Measurements from ENCODE around the gene OSBPL8.

The OSBPL8 gene

GRCh38 chr12:76555231-76555767 lies 4.3 kb downstream of the OSBPL8 start:
- no peak for DNase-seq (ENCODE audit: low spot score)

GRCh38 chr12:76554405-76555230 lies 5.0 kb downstream of the OSBPL8 start:
- peak; percentile 9 for DNase-seq (ENCODE audit: low spot score)

- no peak for DNase-seq (ENCODE audit: low spot score)
Measured at GRCh38 chr12:76552343-76552938, 7.1 kb downstream of the OSBPL8 start.

GRCh38 chr12:76551482-76551888 lies 8.1 kb downstream of the OSBPL8 start:
- no peak for DNase-seq (ENCODE audit: low spot score)

- DNase-seq (ENCODE audit: low spot score): no peak
Measured at GRCh38 chr12:76549131-76549530, 10.4 kb downstream of the OSBPL8 start.

- DNase-seq (ENCODE audit: low spot score): no peak
Measured at GRCh38 chr12:76548222-76548837, 11.2 kb downstream of the OSBPL8 start.

GRCh38 chr12:76547526-76547925 lies 12.0 kb downstream of the OSBPL8 start:
- no peak for DNase-seq (ENCODE audit: low spot score)

- no peak for DNase-seq (ENCODE audit: low spot score)
Measured at GRCh38 chr12:76546889-76547288, 12.7 kb downstream of the OSBPL8 start.

- DNase-seq (ENCODE audit: low spot score): no peak
Measured at GRCh38 chr12:76545486-76545885, 14.1 kb downstream of the OSBPL8 start.

GRCh38 chr12:76544601-76545261 lies 14.8 kb downstream of the OSBPL8 start:
- no peak for DNase-seq (ENCODE audit: low spot score)

GRCh38 chr12:76543813-76544347 lies 15.7 kb downstream of the OSBPL8 start:
- DNase-seq (ENCODE audit: low spot score): no peak

- DNase-seq (ENCODE audit: low spot score): no peak
Measured at GRCh38 chr12:76542908-76543307, 16.7 kb downstream of the OSBPL8 start.

- DNase-seq (ENCODE audit: low spot score): no peak
Measured at GRCh38 chr12:76539727-76540126, 19.8 kb downstream of the OSBPL8 start.

- DNase-seq (ENCODE audit: low spot score): no peak
Measured at GRCh38 chr12:76537923-76538322, 21.6 kb downstream of the OSBPL8 start.

GRCh38 chr12:76536546-76536945 lies 23.0 kb downstream of the OSBPL8 start:
- DNase-seq (ENCODE audit: low spot score): no peak

- no peak for DNase-seq (ENCODE audit: low spot score)
Measured at GRCh38 chr12:76535170-76535569, 24.4 kb downstream of the OSBPL8 start.

GRCh38 chr12:76533331-76533730 lies 26.2 kb downstream of the OSBPL8 start:
- no peak for DNase-seq (ENCODE audit: low spot score)

- no peak for DNase-seq (ENCODE audit: low spot score)
Measured at GRCh38 chr12:76532520-76532919, 27.1 kb downstream of the OSBPL8 start.

GRCh38 chr12:76531056-76531455 lies 28.5 kb downstream of the OSBPL8 start:
- no peak for DNase-seq (ENCODE audit: low spot score)

- no peak for DNase-seq (ENCODE audit: low spot score)
Measured at GRCh38 chr12:76530516-76530915, 29.1 kb downstream of the OSBPL8 start.

GRCh38 chr12:76529226-76529918 lies 30.2 kb downstream of the OSBPL8 start:
- no peak for DNase-seq (ENCODE audit: low spot score)

All from germinal center (tissue), 1 donor.